Gastrocnemius medialis (tissue), 4 donors: ENCODE data around the gene KISS1R. TPM values are rescaled to one million over a fixed set of nuclear protein-coding genes. Genes with fewer than 3 reads are reported as not detected.

Experiments
- ATAC-seq, 2 donors: fragments of 150-250 bp; one replicate each; pipeline ENCODE4 v1.9.1; 2016
- DNase-seq, 2 donors: peaks; one replicate each; pipeline ENCODE4 v3.0.0-alpha.2; 2019
- H3K27ac ChIP-seq, 4 donors: fragments of 200-600 bp; sonication (generic); 1 replicate in 1 of 4; 2 replicates in 3 of 4; pipeline ENCODE4 v1.5.1; 2016 to 2018; ENCODE audit warnings: mild to moderate bottlenecking in 2 of 4, moderate library complexity in 1 of 4
- H3K27me3 ChIP-seq, 3 donors: fragments of 200-600 bp; sonication (generic) in 2 of 3; 1 replicate in 1 of 3; 2 replicates in 2 of 3; pipeline versions ENCODE4 v1.5.1 to v1.6.0; 2016 to 2019; ENCODE audit warnings: mild to moderate bottlenecking in 1 of 3, moderate library complexity in 1 of 3
- H3K36me3 ChIP-seq, 2 donors: fragments of 200-600 bp; sonication (generic) in 1 of 2; one replicate each; pipeline ENCODE4 v1.5.1; 2017 to 2018
- H3K4me1 ChIP-seq, 2 donors: fragments of 200-600 bp; sonication (generic) in 1 of 2; one replicate each; pipeline ENCODE4 v1.5.1; 2016 to 2017; ENCODE audit warnings: mild to moderate bottlenecking in 2 of 2
- H3K4me3 ChIP-seq, 4 donors: fragments of 200-600 bp; sonication (generic) in 3 of 4; 1 replicate in 1 of 4; 2 replicates in 3 of 4; pipeline ENCODE4 v1.5.1; 2016 to 2019; ENCODE audit warnings: mild to moderate bottlenecking in 2 of 4
- H3K9me3 ChIP-seq, 3 donors: fragments of 200-600 bp; sonication (generic) in 2 of 3; 1 replicate in 1 of 3; 2 replicates in 2 of 3; pipeline ENCODE4 v1.5.1; 2016 to 2019
- CTCF ChIP-seq, 5 experiments: fragments of 450-650 bp in 3 of 5; fragments of 200-600 bp in 2 of 5; sonication (generic) in 2 of 5; IDR thresholded peaks in 4 of 5; conservative IDR thresholded peaks in 1 of 5; 1 replicate in 4 of 5; 2 replicates in 1 of 5; pipeline ENCODE4 v1.5.1; 2016 to 2019; ENCODE audit warnings: antibody characterized with exemption in 5 of 5, mild to moderate bottlenecking in 3 of 5, moderate library complexity in 3 of 5
- POLR2A ChIP-seq, 2 donors: fragments of 450-650 bp; IDR thresholded peaks; one replicate each; pipeline ENCODE4 v1.6.1; 2017; ENCODE audit warnings: antibody characterized with exemption in 2 of 2, mild to moderate bottlenecking in 2 of 2, moderate library complexity in 2 of 2
- in situ Hi-C, 4 donors: fragments of 200-750 bp; cut with MboI; loops; one replicate each; pipeline versions ENCODE4 v1.15.0 to v1.8.0; 2017; ENCODE audit warnings: low sequenced_read_pairs in 4 of 4
- intact Hi-C: fragments of 100-400 bp; cut with DNase I; formaldehyde crosslinking; loops from one replicate; pipeline ENCODE4 v1.15.1; 2023; ENCODE audit warnings: low total_unique reads
- total RNA-seq, 4 donors: library from RNA; depleted of rRNA; stranded (reverse); fragments of >200 nt; gene quantifications; one replicate each; pipeline versions ENCODE4 v1.1.0 to v1.2.3, GENCODE V29; 2016

Gene KISS1R
- total RNA-seq, 4 donors from 2014 or later = not detected

GRCh38 chr19:960020-960419 lies 42.9 kb downstream of the KISS1R start:
- TF ChIP-seq CTCF (IDR thresholded peaks at IDR 0.05 in 4 of 5, conservative IDR thresholded peaks at IDR 0.05 in 1 of 5) = no peak
- TF ChIP-seq POLR2A (IDR thresholded peaks at IDR 0.05) = no peak
- in situ Hi-C loops = no loop called here
- DNase-seq (no peak), ATAC-seq (no peak)
- H3K9me3 ChIP-seq = no peaks in the 10 kb centered on the region
- H3K36me3 ChIP-seq = no peaks in the 10 kb centered on the region
- no peaks in the 10 kb centered on the region for H3K4me1 ChIP-seq
- H3K27me3 ChIP-seq = peaks cover 0 to 5% (median under 1%) of the 10 kb centered on the region in 3 donors
- H3K27ac ChIP-seq = no peak overlapping the region
- intact Hi-C loops = no loop called here
- H3K4me3 ChIP-seq = no peak overlapping the region

- no peaks in the 10 kb centered on the region for H3K36me3 ChIP-seq
- ATAC-seq (no peak), DNase-seq (no peak)
- no peak overlapping the region for H3K27ac ChIP-seq
- in situ Hi-C loops (no loop called here), intact Hi-C loops (no loop called here)
- H3K4me3 ChIP-seq = no peak overlapping the region
- no peaks in the 10 kb centered on the region for H3K9me3 ChIP-seq
- H3K27me3 ChIP-seq = no peaks in the 10 kb centered on the region
- TF ChIP-seq CTCF (IDR thresholded peaks at IDR 0.05 in 4 of 5, conservative IDR thresholded peaks at IDR 0.05 in 1 of 5) (no peak), POLR2A (IDR thresholded peaks at IDR 0.05) (no peak)
- H3K4me1 ChIP-seq = no peaks in the 10 kb centered on the region
These were observed 43.4 kb downstream of the KISS1R start for GRCh38 chr19:960601-960938.

- in situ Hi-C loops = no loop called here
- peaks cover 0 to 1% of the 10 kb centered on the region in 2 donors for H3K36me3 ChIP-seq
- DNase-seq = no peak
- H3K4me1 ChIP-seq = no peaks in the 10 kb centered on the region
- no peak for ATAC-seq
- H3K4me3 ChIP-seq = no peak overlapping the region
- no peaks in the 10 kb centered on the region for H3K27me3 ChIP-seq
- TF ChIP-seq CTCF (IDR thresholded peaks at IDR 0.05 in 4 of 5, conservative IDR thresholded peaks at IDR 0.05 in 1 of 5) (no peak), POLR2A (IDR thresholded peaks at IDR 0.05) (no peak)
- intact Hi-C loops = no loop called here
- no peaks in the 10 kb centered on the region for H3K9me3 ChIP-seq
- no peak overlapping the region for H3K27ac ChIP-seq
These were observed 44.9 kb downstream of the KISS1R start for GRCh38 chr19:961866-962620.

GRCh38 chr19:962683-963400 lies 45.7 kb downstream of the KISS1R start:
- H3K4me3 ChIP-seq = no peak overlapping the region
- no peaks in the 10 kb centered on the region for H3K9me3 ChIP-seq
- intact Hi-C loops = no loop called here
- no peak for DNase-seq
- peaks cover 0 to 7% of the 10 kb centered on the region in 2 donors for H3K36me3 ChIP-seq
- no peak for ATAC-seq
- H3K4me1 ChIP-seq = no peaks in the 10 kb centered on the region
- TF ChIP-seq POLR2A (IDR thresholded peaks at IDR 0.05) = no peak
- TF ChIP-seq CTCF (IDR thresholded peaks at IDR 0.05 in 4 of 5, conservative IDR thresholded peaks at IDR 0.05 in 1 of 5) = no peak
- no peaks in the 10 kb centered on the region for H3K27me3 ChIP-seq
- in situ Hi-C loops = no loop called here
- no peak overlapping the region for H3K27ac ChIP-seq
